Pons (tissue), 1 donor: Measurements from ENCODE around the gene OR2AP1.
"Not testable (repeated sequence)": the region's sequence is repeated elsewhere in the genome, so short reads cannot be mapped to it uniquely, and the experiment has no call there.

Source experiments
- DNase-seq: peaks from one replicate; pipeline ENCODE4 v3.0.0-alpha.2; 2016; ENCODE audit warnings: low spot score

Gene OR2AP1

GRCh38 chr12:55572168-55572567 lies at the start of gene OR2AP1:
TSS of gene OR2AP1 (plus strand) at chr12:55572468. CDS start at chr12:55574415, 1,947 bp downstream.
- DNase-seq, result no peak

- not testable (repeated sequence) for DNase-seq
Measured at GRCh38 chr12:55548235-55548634, 24.0 kb upstream of the OR2AP1 start.

GRCh38 chr12:55548756-55549155 lies 23.5 kb upstream of the OR2AP1 start:
- DNase-seq, result no peak

- DNase-seq, result no peak
Measured at GRCh38 chr12:55549302-55549701, 23.0 kb upstream of the OR2AP1 start, which contains the start of gene OR6C4. TSS of gene OR6C4 (plus strand) at chr12:55549602. CDS start at chr12:55551227, 1,625 bp downstream.

- DNase-seq, result no peak
Measured at GRCh38 chr12:55554296-55554695, 18.0 kb upstream of the OR2AP1 start.

- DNase-seq, result not testable (repeated sequence)
Measured at GRCh38 chr12:55570060-55570459, 2.2 kb upstream of the OR2AP1 start.

GRCh38 chr12:55570689-55571088 lies 1.6 kb upstream of the OR2AP1 start:
- not testable (repeated sequence) for DNase-seq

GRCh38 chr12:55582066-55582465 lies 9.8 kb downstream of the OR2AP1 start:
- DNase-seq, result no peak

GRCh38 chr12:55585817-55586216 lies 13.5 kb downstream of the OR2AP1 start:
- DNase-seq, result no peak

- not testable (repeated sequence) for DNase-seq
Measured at GRCh38 chr12:55590152-55590551, 17.9 kb downstream of the OR2AP1 start.

GRCh38 chr12:55607821-55608594 lies 35.7 kb downstream of the OR2AP1 start:
- DNase-seq, result no peak

GRCh38 chr12:55610598-55610997 lies 38.3 kb downstream of the OR2AP1 start:
- no peak for DNase-seq

- DNase-seq, result no peak
Measured at GRCh38 chr12:55612646-55613045, 40.4 kb downstream of the OR2AP1 start.

GRCh38 chr12:55614764-55615163 lies 42.5 kb downstream of the OR2AP1 start:
- no peak for DNase-seq

- DNase-seq, result peak; percentile 94
Measured at GRCh38 chr12:55619354-55620138, 47.3 kb downstream of the OR2AP1 start.

- no peak for DNase-seq
Measured at GRCh38 chr12:55624056-55624455, 51.8 kb downstream of the OR2AP1 start.
